Ishikawa (cell line): ENCODE measurements around the gene UPP2.

ENCODE experiments used
- CEBPB ChIP-seq: IDR thresholded peaks from 2 replicates; pipeline ENCODE4 v1.6.1; 2012
- CREB1 ChIP-seq: IDR thresholded peaks from 2 replicates; pipeline ENCODE4 v1.6.1; 2012; ENCODE audit warnings: low read depth
- EGR1 ChIP-seq: IDR thresholded peaks from 2 replicates; pipeline ENCODE4 v1.6.1; 2012
- EP300 ChIP-seq: IDR thresholded peaks from 2 replicates; pipeline ENCODE4 v1.6.1; 2012; ENCODE audit warnings: borderline replicate concordance
- FOXM1 ChIP-seq: IDR thresholded peaks from 2 replicates; pipeline ENCODE4 v1.6.1; 2012; ENCODE audit warnings: low read depth, borderline replicate concordance
- RAD21 ChIP-seq: IDR thresholded peaks from 2 replicates; pipeline ENCODE4 v1.6.1; 2012; ENCODE audit warnings: low read depth
- REST ChIP-seq: IDR thresholded peaks from 2 replicates; pipeline ENCODE4 v1.6.1; 2012; ENCODE audit warnings: low read depth, mild to moderate bottlenecking
- TCF12 ChIP-seq: IDR thresholded peaks from 2 replicates; pipeline ENCODE4 v1.6.1; 2012; ENCODE audit warnings: low read depth
- USF1 ChIP-seq: IDR thresholded peaks from 2 replicates; pipeline ENCODE4 v1.6.1; 2012
- YY1 ChIP-seq: IDR thresholded peaks from 2 replicates; pipeline ENCODE4 v1.6.1; 2012; ENCODE audit warnings: low read depth
- ZBTB7A ChIP-seq: IDR thresholded peaks from 2 replicates; pipeline ENCODE4 v1.6.1; 2012; ENCODE audit warnings: low read depth

GRCh38 chr2:158103411-158104012 is 1.8 kb downstream of the UPP2 start:
- TF ChIP-seq RAD21 (no peak), CEBPB (no peak), REST (no peak), ZBTB7A (no peak), FOXM1 (no peak), EGR1 (no peak), TCF12 (no peak), CREB1 (no peak), EP300 (no peak), USF1 (no peak), YY1 (no peak)
